ENCODE results near the gene CD207. TPM values are rescaled to one million over a fixed set of nuclear protein-coding genes. Genes with fewer than 3 reads are reported as not detected.

The CD207 gene
- total and polyA plus RNA-seq, 4 donors: not detected

- 60% methylated on average over 4 of the region's 4 CpGs for WGBS
- H3K9me3 ChIP-seq (ENCODE audit: control insufficient read depth in 4 of 4, low read length in 3 of 4): peaks cover 0 to 9% (median under 1%) of the 10 kb centered on the region in 4 donors
- no peaks in the 10 kb centered on the region for H3K4me1 ChIP-seq (ENCODE audit: control insufficient read depth in 4 of 4, insufficient read depth in 4 of 4, low read length in 3 of 4)
- no peak for DNase-seq (ENCODE audit: low spot score)
- TF ChIP-seq RAD21 (IDR thresholded peaks at IDR 0.05) (no peak), SP1 (IDR thresholded peaks at IDR 0.05) (no peak), FOXA1 (IDR thresholded peaks at IDR 0.05) (no peak), MAX (IDR thresholded peaks at IDR 0.05) (no peak), TAF1 (conservative IDR thresholded peaks at IDR 0.05) (no peak), EGR1 (IDR thresholded peaks at IDR 0.05; ENCODE audit: low read depth in 2 of 2) (no peak), REST (IDR thresholded peaks at IDR 0.05) (no peak), RXRA (IDR thresholded peaks at IDR 0.05) (no peak), GABPA (IDR thresholded peaks at IDR 0.05 in 1 of 2, conservative IDR thresholded peaks at IDR 0.05 in 1 of 2) (no peak), JUND (IDR thresholded peaks at IDR 0.05) (no peak), FOXA2 (IDR thresholded peaks at IDR 0.05) (no peak), CTCF (IDR thresholded peaks at IDR 0.05; ENCODE audit: low read depth, low read length, missing input control) (no peak)
- H3K4me3 ChIP-seq (ENCODE audit: low read depth in 1 of 3, low read length in 3 of 3): no peak overlapping the region
- H3K27me3 ChIP-seq (ENCODE audit: control insufficient read depth in 4 of 4, insufficient read depth in 4 of 4, low read length in 3 of 4): no peaks in the 10 kb centered on the region
- H3K36me3 ChIP-seq (ENCODE audit: control insufficient read depth in 4 of 4, insufficient read depth in 3 of 4, low read depth in 1 of 4, low read length in 3 of 4): no peaks in the 10 kb centered on the region
- no peak overlapping the region for H3K27ac ChIP-seq (ENCODE audit: low read depth in 1 of 2, low read length in 2 of 2)
- no peak overlapping the region for H3K9ac ChIP-seq (ENCODE audit: low read depth in 1 of 2, low read length in 2 of 2)
Observed at GRCh38 chr2:70834881-70835280, 735 bp downstream of the CD207 start.

- Histone ChIP-seq H3K4me3 (ENCODE audit: low read depth in 1 of 3, low read length in 3 of 3) (no peak overlapping the region), H3K27ac (ENCODE audit: low read depth in 1 of 2, low read length in 2 of 2) (no peak overlapping the region), H3K9ac (ENCODE audit: low read depth in 1 of 2, low read length in 2 of 2) (no peak overlapping the region), H3K9me3 (ENCODE audit: control insufficient read depth in 4 of 4, low read length in 3 of 4) (peaks cover 0 to 9% (median under 1%) of the 10 kb centered on the region in 4 donors), H3K4me1 (ENCODE audit: control insufficient read depth in 4 of 4, insufficient read depth in 4 of 4, low read length in 3 of 4) (no peaks in the 10 kb centered on the region), H3K27me3 (ENCODE audit: control insufficient read depth in 4 of 4, insufficient read depth in 4 of 4, low read length in 3 of 4) (no peaks in the 10 kb centered on the region), H3K36me3 (ENCODE audit: control insufficient read depth in 4 of 4, insufficient read depth in 3 of 4, low read depth in 1 of 4, low read length in 3 of 4) (no peaks in the 10 kb centered on the region)
- DNase-seq (ENCODE audit: low spot score): no peak
- 66% methylated on average over 2 of the region's 2 CpGs for WGBS
- no peak for TF ChIP-seq GABPA (IDR thresholded peaks at IDR 0.05 in 1 of 2, conservative IDR thresholded peaks at IDR 0.05 in 1 of 2)
- TF ChIP-seq ZBTB33 (IDR thresholded peaks at IDR 0.05): no peak
- no peak for TF ChIP-seq ATF3 (IDR thresholded peaks at IDR 0.05)
Observed at GRCh38 chr2:70834106-70834505, 1.5 kb downstream of the CD207 start.

All from liver (tissue), 9 donors.